Lower leg skin (tissue), 3 donors: ENCODE measurements around the gene SAFB2.

Experiments used
- POLR2A ChIP-seq, 2 donors: fragments of 450-650 bp; IDR thresholded peaks; one replicate each; pipeline ENCODE4 v1.6.1; 2016 to 2017; ENCODE audit warnings: antibody characterized with exemption in 2 of 2, mild to moderate bottlenecking in 1 of 2, moderate library complexity in 1 of 2
- TF ChIP-seq, protein P1 (sequence below), 3 donors: fragments of 450-650 bp; IDR thresholded peaks; one replicate each; pipeline ENCODE4 v1.5.1; 2016; ENCODE audit warnings: antibody characterized with exemption in 3 of 3, mild to moderate bottlenecking in 3 of 3, moderate library complexity in 2 of 3

DNA sequence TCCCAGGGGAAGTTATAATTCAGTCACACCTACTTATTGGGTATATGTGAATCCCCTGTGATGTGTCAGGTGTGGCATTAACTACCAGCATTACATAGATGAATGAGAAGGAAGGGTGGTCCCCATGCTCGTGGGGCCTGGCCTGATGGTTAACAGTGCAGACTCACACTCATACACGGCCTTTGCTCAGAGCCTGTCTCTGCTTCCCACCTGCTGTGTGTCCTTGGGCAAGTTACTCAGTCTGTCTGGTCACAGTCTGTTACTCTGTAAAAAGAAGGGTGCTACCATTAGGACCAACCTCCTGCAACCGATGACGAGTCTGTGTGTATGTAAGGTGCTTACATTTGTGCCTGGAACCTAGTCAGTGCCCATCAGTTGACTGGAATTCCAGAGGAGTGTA, 24.1 kb upstream of the SAFB2 start:
- TF ChIP-seq, protein P1, sequence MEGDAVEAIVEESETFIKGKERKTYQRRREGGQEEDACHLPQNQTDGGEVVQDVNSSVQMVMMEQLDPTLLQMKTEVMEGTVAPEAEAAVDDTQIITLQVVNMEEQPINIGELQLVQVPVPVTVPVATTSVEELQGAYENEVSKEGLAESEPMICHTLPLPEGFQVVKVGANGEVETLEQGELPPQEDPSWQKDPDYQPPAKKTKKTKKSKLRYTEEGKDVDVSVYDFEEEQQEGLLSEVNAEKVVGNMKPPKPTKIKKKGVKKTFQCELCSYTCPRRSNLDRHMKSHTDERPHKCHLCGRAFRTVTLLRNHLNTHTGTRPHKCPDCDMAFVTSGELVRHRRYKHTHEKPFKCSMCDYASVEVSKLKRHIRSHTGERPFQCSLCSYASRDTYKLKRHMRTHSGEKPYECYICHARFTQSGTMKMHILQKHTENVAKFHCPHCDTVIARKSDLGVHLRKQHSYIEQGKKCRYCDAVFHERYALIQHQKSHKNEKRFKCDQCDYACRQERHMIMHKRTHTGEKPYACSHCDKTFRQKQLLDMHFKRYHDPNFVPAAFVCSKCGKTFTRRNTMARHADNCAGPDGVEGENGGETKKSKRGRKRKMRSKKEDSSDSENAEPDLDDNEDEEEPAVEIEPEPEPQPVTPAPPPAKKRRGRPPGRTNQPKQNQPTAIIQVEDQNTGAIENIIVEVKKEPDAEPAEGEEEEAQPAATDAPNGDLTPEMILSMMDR (IDR thresholded peaks at IDR 0.05): no peak
- no peak for TF ChIP-seq POLR2A (IDR thresholded peaks at IDR 0.05)
